Measurements from ENCODE around the gene SCN4B.

DNA sequence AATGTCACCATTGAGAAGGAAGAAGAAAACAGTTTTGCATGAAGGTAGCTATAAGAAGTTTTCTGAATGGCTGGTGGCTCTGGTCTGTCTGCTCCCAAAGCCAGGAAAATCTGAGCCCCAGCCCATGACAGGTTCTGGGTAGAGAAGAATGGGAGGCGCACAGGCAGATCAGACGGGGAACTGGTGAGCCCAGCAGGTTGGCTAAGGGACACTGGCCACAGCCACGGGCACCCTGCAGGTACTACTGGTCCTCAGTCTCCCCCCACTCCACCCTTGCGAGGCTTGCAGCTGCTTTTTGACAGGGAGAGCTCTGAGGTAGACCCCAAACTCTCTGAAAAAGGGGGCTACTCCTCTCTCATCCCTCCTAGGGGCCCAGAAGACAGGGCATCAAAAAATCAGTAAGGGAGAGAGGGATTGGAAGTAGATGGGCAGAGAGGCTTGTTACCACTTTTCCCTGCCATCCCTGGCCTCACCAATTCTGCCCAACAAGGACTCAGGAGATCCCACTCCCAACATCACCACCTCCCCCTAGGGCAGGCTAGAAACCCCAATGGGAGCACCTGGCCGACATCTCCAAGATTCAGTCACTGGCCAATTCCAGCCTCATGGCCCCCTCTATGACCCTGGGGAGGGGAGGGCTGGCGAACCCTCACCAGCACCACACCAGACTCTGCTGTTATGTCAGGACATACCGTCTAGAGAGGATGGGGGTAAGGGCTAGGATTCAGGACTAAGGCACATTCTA is 17.4 kb downstream of the SCN4B start:
- TF ChIP-seq, protein P1, sequence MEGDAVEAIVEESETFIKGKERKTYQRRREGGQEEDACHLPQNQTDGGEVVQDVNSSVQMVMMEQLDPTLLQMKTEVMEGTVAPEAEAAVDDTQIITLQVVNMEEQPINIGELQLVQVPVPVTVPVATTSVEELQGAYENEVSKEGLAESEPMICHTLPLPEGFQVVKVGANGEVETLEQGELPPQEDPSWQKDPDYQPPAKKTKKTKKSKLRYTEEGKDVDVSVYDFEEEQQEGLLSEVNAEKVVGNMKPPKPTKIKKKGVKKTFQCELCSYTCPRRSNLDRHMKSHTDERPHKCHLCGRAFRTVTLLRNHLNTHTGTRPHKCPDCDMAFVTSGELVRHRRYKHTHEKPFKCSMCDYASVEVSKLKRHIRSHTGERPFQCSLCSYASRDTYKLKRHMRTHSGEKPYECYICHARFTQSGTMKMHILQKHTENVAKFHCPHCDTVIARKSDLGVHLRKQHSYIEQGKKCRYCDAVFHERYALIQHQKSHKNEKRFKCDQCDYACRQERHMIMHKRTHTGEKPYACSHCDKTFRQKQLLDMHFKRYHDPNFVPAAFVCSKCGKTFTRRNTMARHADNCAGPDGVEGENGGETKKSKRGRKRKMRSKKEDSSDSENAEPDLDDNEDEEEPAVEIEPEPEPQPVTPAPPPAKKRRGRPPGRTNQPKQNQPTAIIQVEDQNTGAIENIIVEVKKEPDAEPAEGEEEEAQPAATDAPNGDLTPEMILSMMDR (IDR thresholded peaks at IDR 0.05): no peak
- TF ChIP-seq POLR2A (IDR thresholded peaks at IDR 0.05): no peak
